Transverse colon (tissue), 4 donors: ENCODE measurements around the gene MKLN1. TPM values are rescaled to one million over a fixed set of nuclear protein-coding genes. Genes with fewer than 3 reads are reported as not detected.

Experiments
- DNase-seq: peaks from one replicate; pipeline ENCODE4 v3.0.0-alpha.2; 2019
- H3K27ac ChIP-seq, 4 donors: fragments of 200-600 bp; sonication (generic); 2 replicates each; pipeline ENCODE4 v1.5.1; 2016 to 2018; ENCODE audit warnings: inconsistent platforms in 4 of 4
- H3K27me3 ChIP-seq: fragments of 200-600 bp; sonication (generic); 2 replicates; pipeline ENCODE4 v1.5.1; 2017; ENCODE audit warnings: inconsistent platforms
- H3K36me3 ChIP-seq, 4 donors: fragments of 200-600 bp; sonication (generic); 2 replicates each; pipeline ENCODE4 v1.5.1; 2017 to 2019; ENCODE audit warnings: inconsistent platforms in 4 of 4
- H3K4me1 ChIP-seq, 4 donors: fragments of 200-600 bp; sonication (generic); 2 replicates each; pipeline ENCODE4 v1.5.1; 2017 to 2020; ENCODE audit warnings: inconsistent platforms in 4 of 4
- H3K4me3 ChIP-seq, 4 donors: fragments of 200-600 bp; sonication (generic); 1 replicate in 1 of 4; 2 replicates in 3 of 4; pipeline versions ENCODE4 v1.5.1 to v1.6.1; 2017 to 2019; ENCODE audit warnings: inconsistent platforms in 4 of 4
- H3K9me3 ChIP-seq, 2 donors: fragments of 200-600 bp; sonication (generic); 2 replicates each; pipeline ENCODE4 v1.5.1; 2017 to 2019; ENCODE audit warnings: inconsistent platforms in 2 of 2
- EP300 ChIP-seq: sonication (generic); formaldehyde crosslinking; IDR thresholded peaks from one replicate; pipeline ENCODE4 v1.6.1; 2017; ENCODE audit warnings: antibody characterized with exemption, low read depth
- POLR2A ChIP-seq: fragments of 450-650 bp; IDR thresholded peaks from one replicate; pipeline ENCODE4 v1.6.1; 2016; ENCODE audit warnings: antibody characterized with exemption, mild to moderate bottlenecking, moderate library complexity
- POLR2AphosphoS5 ChIP-seq, 3 donors: sonication (generic); formaldehyde crosslinking; IDR thresholded peaks; one replicate each; pipeline ENCODE4 v1.6.1; 2016; ENCODE audit warnings: antibody characterized with exemption in 3 of 3
- WGBS, 2 donors: methylation state at CpG; one replicate each; pipeline ENCODE4 v1.1.5; 2018; ENCODE audit warnings: low coverage in 1 of 2; 5-methylcytosine and 5-hydroxymethylcytosine counted together
- in situ Hi-C, 4 donors: fragments of 200-750 bp; cut with MboI; loops; one replicate each; pipeline versions ENCODE4 v1.15.0 to v1.15.1; 2017; ENCODE audit warnings: low sequenced_read_pairs in 3 of 4, low pct_ligation_motif_present in 1 of 4, low pct_unique_long_range_greater_than_20kb in 1 of 4
- intact Hi-C: fragments of 100-400 bp; cut with DNase I; formaldehyde crosslinking; loops from one replicate; pipeline ENCODE4 v1.15.1; 2023; ENCODE audit warnings: low total_unique reads
- total RNA-seq, 4 donors: library from RNA; depleted of rRNA; stranded (reverse); fragments of >200 nt; gene quantifications; one replicate each; pipeline ENCODE4 v1.1.0, GENCODE V29; 2016
- TF ChIP-seq, protein P1 (sequence below), 5 experiments: fragments of 200-600 bp in 3 of 5; fragments of 450-650 bp in 2 of 5; sonication (generic) in 3 of 5; IDR thresholded peaks; 1 replicate in 2 of 5; 2 replicates in 3 of 5; pipeline ENCODE4 v1.5.1; 2016 to 2017; ENCODE audit warnings: antibody characterized with exemption in 5 of 5, inconsistent platforms in 3 of 5, mild to moderate bottlenecking in 2 of 5, moderate library complexity in 1 of 5

Gene MKLN1
- total RNA-seq, 4 donors from 2014 or later: 30.7 to 87.0 (median 48.6) TPM

DNA sequence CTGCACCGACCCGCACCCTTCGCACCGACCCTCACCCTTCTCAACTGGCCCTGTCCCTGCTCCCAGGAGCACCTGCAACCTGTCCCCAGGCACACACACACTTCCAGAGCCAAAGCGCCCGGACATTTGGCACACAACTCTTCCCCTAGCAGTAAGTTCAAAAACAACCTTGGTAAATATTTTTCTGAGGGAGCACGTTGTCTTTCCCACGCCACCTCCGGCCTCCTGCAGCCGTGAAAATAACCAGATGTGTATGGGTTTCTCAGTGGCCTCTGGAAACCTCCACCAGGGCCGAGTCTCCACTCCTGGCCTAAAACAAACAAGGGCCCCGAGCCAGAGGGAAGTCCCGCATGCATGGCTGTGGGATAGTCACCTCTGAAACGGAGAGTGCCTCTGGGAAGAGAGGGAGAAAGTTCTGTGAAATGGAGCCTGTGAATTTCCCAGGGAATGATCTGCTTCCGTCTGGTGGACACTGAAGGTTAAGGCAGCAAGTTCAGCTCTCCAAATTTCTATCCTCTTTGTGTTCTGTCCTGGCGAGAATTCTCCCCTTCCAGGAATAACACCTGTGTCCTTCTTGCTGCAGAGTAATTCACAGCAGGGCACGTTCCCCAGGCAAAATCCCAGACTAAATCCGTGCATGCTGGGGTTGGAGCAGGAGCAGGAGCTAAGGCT lies 213.0 kb downstream of the MKLN1 start:
- Histone ChIP-seq H3K9me3 (no peaks in the 10 kb centered on the region), H3K27ac (peak overlapping the region in 3 of 4 donors; percentile 3 to 61 (median 32)), H3K4me1 (peaks cover 0 to 16% (median 0%) of the 10 kb centered on the region in 4 donors), H3K4me3 (no peak overlapping the region), H3K36me3 (no peaks in the 10 kb centered on the region), H3K27me3 (no peaks in the 10 kb centered on the region)
- intact Hi-C loops: no loop called here
- TF ChIP-seq POLR2AphosphoS5 (IDR thresholded peaks at IDR 0.05) (peak in 1 of 3 donors; percentile 46), POLR2A (no peak), EP300 (no peak)
- TF ChIP-seq, protein P1, sequence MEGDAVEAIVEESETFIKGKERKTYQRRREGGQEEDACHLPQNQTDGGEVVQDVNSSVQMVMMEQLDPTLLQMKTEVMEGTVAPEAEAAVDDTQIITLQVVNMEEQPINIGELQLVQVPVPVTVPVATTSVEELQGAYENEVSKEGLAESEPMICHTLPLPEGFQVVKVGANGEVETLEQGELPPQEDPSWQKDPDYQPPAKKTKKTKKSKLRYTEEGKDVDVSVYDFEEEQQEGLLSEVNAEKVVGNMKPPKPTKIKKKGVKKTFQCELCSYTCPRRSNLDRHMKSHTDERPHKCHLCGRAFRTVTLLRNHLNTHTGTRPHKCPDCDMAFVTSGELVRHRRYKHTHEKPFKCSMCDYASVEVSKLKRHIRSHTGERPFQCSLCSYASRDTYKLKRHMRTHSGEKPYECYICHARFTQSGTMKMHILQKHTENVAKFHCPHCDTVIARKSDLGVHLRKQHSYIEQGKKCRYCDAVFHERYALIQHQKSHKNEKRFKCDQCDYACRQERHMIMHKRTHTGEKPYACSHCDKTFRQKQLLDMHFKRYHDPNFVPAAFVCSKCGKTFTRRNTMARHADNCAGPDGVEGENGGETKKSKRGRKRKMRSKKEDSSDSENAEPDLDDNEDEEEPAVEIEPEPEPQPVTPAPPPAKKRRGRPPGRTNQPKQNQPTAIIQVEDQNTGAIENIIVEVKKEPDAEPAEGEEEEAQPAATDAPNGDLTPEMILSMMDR (IDR thresholded peaks at IDR 0.05): peak in 2 of 5 experiments; percentile 21 to 22
- no peak for DNase-seq
- WGBS, 2 donors: 38 to 67% methylated on average over 5 to 18 of the region's 18 CpGs
- in situ Hi-C loops: no loop called here

- H3K4me1 ChIP-seq: peaks cover 0 to 24% (median 3%) of the 10 kb centered on the region in 4 donors
- in situ Hi-C loops: no loop called here
- H3K36me3 ChIP-seq: no peaks in the 10 kb centered on the region
- H3K4me3 ChIP-seq: no peak overlapping the region
- WGBS, 2 donors: 73 to 84% methylated on average over 3 to 5 of the region's 5 CpGs
- H3K9me3 ChIP-seq: no peaks in the 10 kb centered on the region
- DNase-seq: no peak
- no peak for TF ChIP-seq POLR2A
- TF ChIP-seq, protein P1 (IDR thresholded peaks at IDR 0.05): no peak
- TF ChIP-seq POLR2AphosphoS5 (IDR thresholded peaks at IDR 0.05): no peak
- no peak for TF ChIP-seq EP300
- intact Hi-C loops: no loop called here
- no peaks in the 10 kb centered on the region for H3K27me3 ChIP-seq
- peak overlapping the region in 1 of 4 donors; percentile 21 for H3K27ac ChIP-seq
These were observed 215.6 kb downstream of the MKLN1 start for GRCh38 chr7:131543298-131543697.

GRCh38 chr7:131544021-131544420 lies 216.3 kb downstream of the MKLN1 start:
- no peak for DNase-seq
- Histone ChIP-seq H3K27me3 (no peaks in the 10 kb centered on the region), H3K4me3 (no peak overlapping the region), H3K27ac (peak overlapping the region in 1 of 4 donors; percentile 30), H3K36me3 (no peaks in the 10 kb centered on the region), H3K4me1 (peaks cover 0 to 24% (median 3%) of the 10 kb centered on the region in 4 donors), H3K9me3 (no peaks in the 10 kb centered on the region)
- TF ChIP-seq POLR2AphosphoS5 (IDR thresholded peaks at IDR 0.05) (no peak), POLR2A (no peak)
- in situ Hi-C loops: no loop called here
- intact Hi-C loops: no loop called here
- WGBS, 2 donors: 100% methylated on average over 3 of the region's 3 CpGs; no CpG with 5 or more reads in 1 of the 2 donors

- Histone ChIP-seq H3K36me3 (no peaks in the 10 kb centered on the region), H3K4me3 (no peak overlapping the region), H3K27me3 (no peaks in the 10 kb centered on the region), H3K9me3 (no peaks in the 10 kb centered on the region), H3K27ac (peak overlapping the region in 1 of 4 donors; percentile 30), H3K4me1 (peaks cover 0 to 22% (median 3%) of the 10 kb centered on the region in 4 donors)
- TF ChIP-seq POLR2A (no peak), EP300 (no peak), POLR2AphosphoS5 (IDR thresholded peaks at IDR 0.05) (no peak)
- TF ChIP-seq, protein P1 (IDR thresholded peaks at IDR 0.05): no peak
- intact Hi-C loops (no loop called here), in situ Hi-C loops (no loop called here)
- DNase-seq: no peak
- WGBS, 2 donors: 84% methylated on average over 11 of the region's 16 CpGs; no CpG with 5 or more reads in 1 of the 2 donors
These were observed 217.0 kb downstream of the MKLN1 start for GRCh38 chr7:131544449-131545301.
